ENCODE results near the gene HLA-E. TPM values are rescaled to one million over a fixed set of nuclear protein-coding genes. Genes with fewer than 3 reads are reported as not detected.
"Not testable (repeated sequence)": the region's sequence is repeated elsewhere in the genome, so short reads cannot be mapped to it uniquely, and the experiment has no call there.

Gene HLA-E
- polyA plus RNA-seq, 3 donors = 870 to 944 (median 893) TPM

DNA sequence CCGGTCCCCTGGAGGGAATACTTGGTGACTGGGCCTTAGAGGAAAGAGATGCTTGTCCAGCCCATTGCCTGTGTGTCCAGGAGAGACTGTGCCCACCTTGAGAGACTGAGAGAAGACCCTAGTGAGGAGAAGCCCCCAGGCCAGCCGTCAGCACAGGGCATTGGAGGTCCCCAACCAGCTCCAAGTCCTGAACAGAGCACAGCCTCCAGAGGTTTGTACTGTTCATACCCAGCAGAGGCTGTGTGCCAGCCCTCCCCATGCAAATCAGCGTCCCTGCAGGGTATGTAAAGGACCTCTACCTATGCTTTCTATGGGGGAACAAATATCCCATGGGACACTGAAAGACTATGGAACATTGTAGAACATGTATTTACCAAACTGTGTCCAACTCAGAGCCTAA, 8.4 kb downstream of the HLA-E start:
- peaks cover 60% of the 10 kb centered on the region for H3K4me1 Mint-ChIP-seq
- Histone ChIP-seq H3K79me2 (ENCODE audit: insufficient read depth, low read length) (peaks cover 7% of the 10 kb centered on the region), H3K4me1 (ENCODE audit: control insufficient read depth in 1 of 2, insufficient read depth in 2 of 2, low read length in 2 of 2) (peaks cover 55 to 66% of the 10 kb centered on the region in 2 donors), H3K27me3 (ENCODE audit: control insufficient read depth in 2 of 2, insufficient read depth in 2 of 2, low read length in 2 of 2) (no peaks in the 10 kb centered on the region), H3K36me3 (replicated peaks in 1 of 2; ENCODE audit: control insufficient read depth in 1 of 2, insufficient read depth in 2 of 2, low read length in 2 of 2) (peaks cover 16 to 17% of the 10 kb centered on the region in 2 donors), H3K4me2 (replicated peaks; ENCODE audit: extremely low read depth, low read length, poor library complexity, severe bottlenecking) (no peak overlapping the region), H3K4me3 (replicated peaks in 1 of 3; ENCODE audit: low read depth in 2 of 3, low read length in 3 of 3) (no peak overlapping the region), H3K27ac (ENCODE audit: low read depth in 1 of 2, low read length in 2 of 2) (peak overlapping the region in 1 of 2 donors; percentile 79), H3K9me3 (replicated peaks in 1 of 2; ENCODE audit: control insufficient read depth in 1 of 2, insufficient read depth in 1 of 2, low read length in 2 of 2) (no peaks in the 10 kb centered on the region), H4K20me1 (ENCODE audit: insufficient read depth, low read length) (peaks cover 36% of the 10 kb centered on the region), H2AFZ (ENCODE audit: insufficient read depth, low read depth, low read length, poor library complexity, severe bottlenecking) (no peak overlapping the region), H3K9ac (ENCODE audit: insufficient read depth, low read length, poor library complexity, severe bottlenecking) (no peak overlapping the region)
- no peak for DNase-seq
- intact Hi-C loops (cut with micrococcal nuclease) = no loop called here
- WGBS (ENCODE audit: insufficient coverage) = 89% methylated on average over 2 of the region's 3 CpGs
- H3K4me3 Mint-ChIP-seq = no peak overlapping the region
- TF ChIP-seq, protein P1, sequence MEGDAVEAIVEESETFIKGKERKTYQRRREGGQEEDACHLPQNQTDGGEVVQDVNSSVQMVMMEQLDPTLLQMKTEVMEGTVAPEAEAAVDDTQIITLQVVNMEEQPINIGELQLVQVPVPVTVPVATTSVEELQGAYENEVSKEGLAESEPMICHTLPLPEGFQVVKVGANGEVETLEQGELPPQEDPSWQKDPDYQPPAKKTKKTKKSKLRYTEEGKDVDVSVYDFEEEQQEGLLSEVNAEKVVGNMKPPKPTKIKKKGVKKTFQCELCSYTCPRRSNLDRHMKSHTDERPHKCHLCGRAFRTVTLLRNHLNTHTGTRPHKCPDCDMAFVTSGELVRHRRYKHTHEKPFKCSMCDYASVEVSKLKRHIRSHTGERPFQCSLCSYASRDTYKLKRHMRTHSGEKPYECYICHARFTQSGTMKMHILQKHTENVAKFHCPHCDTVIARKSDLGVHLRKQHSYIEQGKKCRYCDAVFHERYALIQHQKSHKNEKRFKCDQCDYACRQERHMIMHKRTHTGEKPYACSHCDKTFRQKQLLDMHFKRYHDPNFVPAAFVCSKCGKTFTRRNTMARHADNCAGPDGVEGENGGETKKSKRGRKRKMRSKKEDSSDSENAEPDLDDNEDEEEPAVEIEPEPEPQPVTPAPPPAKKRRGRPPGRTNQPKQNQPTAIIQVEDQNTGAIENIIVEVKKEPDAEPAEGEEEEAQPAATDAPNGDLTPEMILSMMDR (IDR thresholded peaks at IDR 0.05) = no peak
- peaks cover 0 to 4% (median 0%) of the 10 kb centered on the region in 3 donors for H3K27me3 Mint-ChIP-seq (ENCODE audit: low read depth in 3 of 3)
- H3K27ac Mint-ChIP-seq = peak overlapping the region; percentile 28 to 95 (median 88)
- H3K9me3 Mint-ChIP-seq = peaks cover 0 to 2% (median 0%) of the 10 kb centered on the region in 7 donors
- peaks cover 12 to 17% of the 10 kb centered on the region in 2 donors for H3K36me3 Mint-ChIP-seq

DNA sequence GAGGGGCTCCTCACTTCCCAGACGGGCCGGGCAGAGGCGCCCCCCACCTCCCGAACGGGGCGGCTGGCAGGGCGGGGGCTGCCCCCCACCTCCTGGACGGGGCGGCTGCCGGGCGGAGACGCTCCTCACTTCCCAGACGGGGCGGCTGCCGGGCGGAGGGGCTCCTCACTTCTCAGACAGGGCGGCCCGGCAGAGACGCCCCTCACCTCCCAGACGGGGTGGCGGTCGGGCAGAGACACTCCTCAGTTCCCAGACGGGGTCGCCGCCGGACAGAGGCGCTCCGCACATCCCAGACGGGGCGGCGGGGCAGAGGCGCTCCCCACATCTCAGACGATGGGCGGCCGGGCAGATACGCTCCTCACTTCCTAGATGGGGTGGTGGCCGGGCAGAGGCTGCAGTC, 9.4 kb downstream of the HLA-E start:
- H3K27ac Mint-ChIP-seq; H3K9me3 Mint-ChIP-seq; H3K4me3 Mint-ChIP-seq; H3K27me3 ChIP-seq (ENCODE audit: control insufficient read depth in 2 of 2, insufficient read depth in 2 of 2, low read length in 2 of 2); H3K4me3 ChIP-seq (replicated peaks in 1 of 3; ENCODE audit: low read depth in 2 of 3, low read length in 3 of 3); H3K79me2 ChIP-seq (ENCODE audit: insufficient read depth, low read length); DNase-seq; H3K27me3 Mint-ChIP-seq (ENCODE audit: low read depth in 3 of 3); H3K4me2 ChIP-seq (replicated peaks; ENCODE audit: extremely low read depth, low read length, poor library complexity, severe bottlenecking); H3K9ac ChIP-seq (ENCODE audit: insufficient read depth, low read length, poor library complexity, severe bottlenecking); H3K27ac ChIP-seq (ENCODE audit: low read depth in 1 of 2, low read length in 2 of 2); H2AFZ ChIP-seq (ENCODE audit: insufficient read depth, low read depth, low read length, poor library complexity, severe bottlenecking); H3K36me3 Mint-ChIP-seq; H3K9me3 ChIP-seq (replicated peaks in 1 of 2; ENCODE audit: control insufficient read depth in 1 of 2, insufficient read depth in 1 of 2, low read length in 2 of 2); intact Hi-C loops (cut with micrococcal nuclease); H3K36me3 ChIP-seq (replicated peaks in 1 of 2; ENCODE audit: control insufficient read depth in 1 of 2, insufficient read depth in 2 of 2, low read length in 2 of 2): not testable (repeated sequence)
- peaks cover 55 to 66% of the 10 kb centered on the region in 2 donors for H3K4me1 ChIP-seq (ENCODE audit: control insufficient read depth in 1 of 2, insufficient read depth in 2 of 2, low read length in 2 of 2)
- H3K4me1 Mint-ChIP-seq = peaks cover 58% of the 10 kb centered on the region
- H4K20me1 ChIP-seq (ENCODE audit: insufficient read depth, low read length) = peaks cover 26% of the 10 kb centered on the region
- 98% methylated on average over 9 of the region's 37 CpGs for WGBS (ENCODE audit: insufficient coverage)

Measured in CD14-positive monocyte (primary cell).